CD8-positive, alpha-beta memory T cell (primary cell): ENCODE measurements around the gene AFDN. TPM values are rescaled to one million over a fixed set of nuclear protein-coding genes. Genes with fewer than 3 reads are reported as not detected.

Source experiments
- CTCF ChIA-PET: fragments of 350-600 bp; sonication (Branson Sonifier 250); formaldehyde crosslinking; loops from one replicate; lab custom pipeline; 2021; ENCODE audit warnings: antibody characterized with exemption; lab: Charles Lee
- POLR2A ChIA-PET: fragments of 350-600 bp; sonication (Branson Sonifier 250); formaldehyde crosslinking; loops from one replicate; lab custom pipeline; 2021; ENCODE audit warnings: antibody characterized with exemption; lab: Charles Lee
- DNase-seq, 5 donors: peaks; one replicate each; pipeline versions ENCODE4 v3.0.0 to v3.0.0-alpha.2; 2020 to 2022; ENCODE audit warnings: mixed read lengths in 1 of 5
- H3K27ac ChIP-seq: one replicate; pipeline ENCODE4 v1.7.0; 2013; ENCODE audit warnings: low read depth, mild to moderate bottlenecking, low read length, moderate library complexity
- H3K27me3 ChIP-seq: 2 replicates; pipeline ENCODE4 v1.7.0; 2013; ENCODE audit warnings: low read length, mild to moderate bottlenecking; ENCODE audit not compliant: insufficient read depth, poor library complexity, severe bottlenecking
- H3K36me3 ChIP-seq: 2 replicates; pipeline ENCODE4 v1.7.0; 2013; ENCODE audit warnings: mild to moderate bottlenecking, low read length, moderate library complexity; ENCODE audit not compliant: insufficient read depth
- H3K4me1 ChIP-seq: 2 replicates; pipeline ENCODE4 v1.7.0; 2013; ENCODE audit warnings: mild to moderate bottlenecking, low read length, moderate library complexity; ENCODE audit not compliant: insufficient read depth
- H3K4me3 ChIP-seq: 2 replicates; pipeline ENCODE4 v1.7.0; 2013; ENCODE audit warnings: mild to moderate bottlenecking, low read length
- H3K9me3 ChIP-seq: 2 replicates; pipeline ENCODE4 v1.7.0; 2013; ENCODE audit warnings: mild to moderate bottlenecking, low read length
- H3K27ac Mint-ChIP-seq, 8 donors: one replicate each; pipeline ENCODE4 v1.8.0; 2020 to 2021; ENCODE audit warnings: mixed read lengths in 8 of 8, mild to moderate bottlenecking in 6 of 8, inconsistent platforms in 3 of 8, moderate library complexity in 3 of 8
- H3K27me3 Mint-ChIP-seq, 2 donors: one replicate each; pipeline ENCODE4 v1.8.0; 2020 to 2021; ENCODE audit warnings: mixed read lengths in 2 of 2, mild to moderate bottlenecking in 1 of 2, moderate library complexity in 1 of 2
- H3K36me3 Mint-ChIP-seq, 3 donors: one replicate each; pipeline ENCODE4 v1.8.0; 2020 to 2021; ENCODE audit warnings: mixed read lengths in 3 of 3, inconsistent platforms in 1 of 3, mild to moderate bottlenecking in 1 of 3
- H3K4me1 Mint-ChIP-seq, 3 donors: one replicate each; pipeline ENCODE4 v1.8.0; 2020 to 2021; ENCODE audit warnings: mixed read lengths in 3 of 3, inconsistent platforms in 1 of 3, mild to moderate bottlenecking in 1 of 3
- H3K4me3 Mint-ChIP-seq, 7 donors: one replicate each; pipeline ENCODE4 v1.8.0; 2020 to 2021; ENCODE audit warnings: mixed read lengths in 7 of 7, mild to moderate bottlenecking in 6 of 7, moderate library complexity in 4 of 7, inconsistent platforms in 2 of 7
- H3K9me3 Mint-ChIP-seq, 5 donors: one replicate each; pipeline ENCODE4 v1.8.0; 2020 to 2022; ENCODE audit warnings: mixed read lengths in 5 of 5, mild to moderate bottlenecking in 3 of 5, moderate library complexity in 2 of 5, inconsistent platforms in 1 of 5
- polyA plus RNA-seq: library from polyadenylated mRNA; unstranded; fragments of 300-500 nt; fragmentation: Illumina TruSeq; gene quantifications from one replicate; pipeline ENCODE4 v1.2.3, GENCODE V29; 2021
- total RNA-seq, 2 experiments: library from RNA; stranded (reverse); gene quantifications; one replicate each; pipeline ENCODE4 v1.2.3, GENCODE V29; 2021

AFDN gene
- total and polyA plus RNA-seq, 3 experiments from 2014 or later, result 3.5 to 21.3 (median 19.0) TPM

GRCh38 chr6:168018664-168019063, 192.0 kb downstream of the AFDN start:
- CTCF ChIA-PET, result no interaction called here
- Mint-ChIP-seq H3K9me3 (peaks cover 3 to 12% (median 8%) of the 10 kb centered on the region in 5 donors), H3K4me3 (no peak overlapping the region), H3K4me1 (no peaks in the 10 kb centered on the region), H3K27ac (no peak overlapping the region), H3K36me3 (no peaks in the 10 kb centered on the region), H3K27me3 (peaks cover 4 to 9% of the 10 kb centered on the region in 2 donors)
- no peak for DNase-seq
- Histone ChIP-seq H3K27ac (no peak overlapping the region), H3K27me3 (no peaks in the 10 kb centered on the region), H3K4me1 (no peaks in the 10 kb centered on the region), H3K36me3 (no peaks in the 10 kb centered on the region), H3K4me3 (no peak overlapping the region), H3K9me3 (no peaks in the 10 kb centered on the region)
- POLR2A ChIA-PET, result no interaction called here

- Histone ChIP-seq H3K36me3 (no peaks in the 10 kb centered on the region), H3K27ac (no peak overlapping the region), H3K9me3 (no peaks in the 10 kb centered on the region), H3K27me3 (no peaks in the 10 kb centered on the region), H3K4me3 (no peak overlapping the region), H3K4me1 (no peaks in the 10 kb centered on the region)
- Mint-ChIP-seq H3K36me3 (no peaks in the 10 kb centered on the region), H3K9me3 (peaks cover 0 to 11% (median 5%) of the 10 kb centered on the region in 5 donors), H3K4me3 (no peak overlapping the region), H3K27ac (no peak overlapping the region), H3K4me1 (no peaks in the 10 kb centered on the region), H3K27me3 (peaks cover 7 to 13% of the 10 kb centered on the region in 2 donors)
- POLR2A ChIA-PET, result no interaction called here
- CTCF ChIA-PET, result no interaction called here
- DNase-seq, result no peak
These were observed 193.5 kb downstream of the AFDN start for GRCh38 chr6:168020242-168020641.

- Mint-ChIP-seq H3K27ac (no peak overlapping the region), H3K4me3 (no peak overlapping the region), H3K9me3 (peaks cover 0 to 5% (median 3%) of the 10 kb centered on the region in 5 donors), H3K27me3 (peaks cover 6 to 11% of the 10 kb centered on the region in 2 donors), H3K36me3 (no peaks in the 10 kb centered on the region), H3K4me1 (no peaks in the 10 kb centered on the region)
- Histone ChIP-seq H3K27me3 (no peaks in the 10 kb centered on the region), H3K4me1 (no peaks in the 10 kb centered on the region), H3K9me3 (no peaks in the 10 kb centered on the region), H3K4me3 (no peak overlapping the region), H3K27ac (no peak overlapping the region), H3K36me3 (no peaks in the 10 kb centered on the region)
- CTCF ChIA-PET, result no interaction called here
- DNase-seq, result no peak
- POLR2A ChIA-PET, result no interaction called here
These were observed 194.9 kb downstream of the AFDN start for GRCh38 chr6:168021581-168021980.

Other genes starting within 250 kb of the AFDN start
- not detected for gene KIF25, start 170.8 kb downstream of the AFDN start, total RNA-seq
- gene KIF25, start 170.8 kb downstream of the AFDN start, polyA plus RNA-seq, result not detected